CD4-positive, alpha-beta T cell (primary cell): Measurements from ENCODE around the gene TREML2. TPM values are rescaled to one million over a fixed set of nuclear protein-coding genes. Genes with fewer than 3 reads are reported as not detected.

Experiments
- ATAC-seq: fragments of 200-7000 bp; cut with Tn5 transposase; one replicate; pipeline ENCODE4 v1.10.0; 2022; ENCODE audit warnings: mild to moderate bottlenecking; ENCODE audit not compliant: poor library complexity
- CTCF ChIA-PET: fragments of 350-600 bp; sonication (Branson Sonifier 250); formaldehyde crosslinking; loops from one replicate; lab custom pipeline; 2021; ENCODE audit warnings: antibody characterized with exemption, inconsistent platforms; lab: Charles Lee
- POLR2A ChIA-PET: fragments of 350-600 bp; sonication (Branson Sonifier 250); formaldehyde crosslinking; loops from one replicate; lab custom pipeline; 2021; ENCODE audit warnings: antibody characterized with exemption, inconsistent platforms; lab: Charles Lee
- DNase-seq, 14 experiments: peaks; one replicate each; pipeline ENCODE4 v3.0.0-alpha.2; 2013 to 2020; ENCODE audit warnings: mixed read lengths in 2 of 14
- H3K27ac ChIP-seq, 2 donors: one replicate each; pipeline versions ENCODE4 v1.5.1 to v1.7.0; 2013; ENCODE audit warnings: low read length in 2 of 2, low read depth in 1 of 2, mild to moderate bottlenecking in 1 of 2
- H3K27me3 ChIP-seq, 2 experiments: 1 replicate in 1 of 2; 2 replicates in 1 of 2; pipeline versions ENCODE4 v1.6.1 to v1.7.0; 2013; ENCODE audit warnings: low read length in 2 of 2, control low read depth in 1 of 2, mild to moderate bottlenecking in 1 of 2, moderate library complexity in 1 of 2; ENCODE audit not compliant: insufficient read depth in 2 of 2, control insufficient read depth in 1 of 2
- H3K36me3 ChIP-seq: one replicate; pipeline ENCODE4 v1.6.1; 2013; ENCODE audit warnings: low read length, control low read depth; ENCODE audit not compliant: insufficient read depth
- H3K4me1 ChIP-seq: one replicate; pipeline ENCODE4 v1.6.1; 2013; ENCODE audit warnings: low read length, control low read depth; ENCODE audit not compliant: insufficient read depth
- H3K4me3 ChIP-seq: one replicate; pipeline ENCODE4 v1.5.1; 2013; ENCODE audit warnings: mild to moderate bottlenecking, low read length, moderate library complexity
- H3K9me3 ChIP-seq, 2 experiments: 1 replicate in 1 of 2; 2 replicates in 1 of 2; pipeline versions ENCODE4 v1.6.1 to v1.7.0; 2013; ENCODE audit warnings: low read length in 2 of 2, mild to moderate bottlenecking in 2 of 2, control low read depth in 1 of 2, moderate library complexity in 1 of 2; ENCODE audit not compliant: control insufficient read depth in 1 of 2, insufficient read depth in 1 of 2
- H3K27ac Mint-ChIP-seq: one replicate; pipeline ENCODE4 v1.8.0; 2020; ENCODE audit warnings: mixed read lengths
- H3K27me3 Mint-ChIP-seq: one replicate; pipeline ENCODE4 v1.8.0; 2021; ENCODE audit warnings: mixed read lengths
- H3K36me3 Mint-ChIP-seq: one replicate; pipeline ENCODE4 v1.8.0; 2021; ENCODE audit warnings: low read depth, mixed read lengths
- H3K4me1 Mint-ChIP-seq: one replicate; pipeline ENCODE4 v1.8.0; 2021; ENCODE audit warnings: low read depth, mixed read lengths
- H3K4me3 Mint-ChIP-seq: one replicate; pipeline ENCODE4 v1.8.0; 2020; ENCODE audit warnings: mild to moderate bottlenecking, mixed read lengths
- H3K9me3 Mint-ChIP-seq: one replicate; pipeline ENCODE4 v1.8.0; 2020; ENCODE audit warnings: mixed read lengths
- CTCF ChIP-seq: fragments of 200-600 bp; IDR thresholded peaks from one replicate; pipeline ENCODE4 v1.8.0; 2022; ENCODE audit warnings: antibody characterized with exemption, mild to moderate bottlenecking
- intact Hi-C, 2 experiments: fragments of 100-400 bp; cut with DNase I in 1 of 2; cut with micrococcal nuclease in 1 of 2; formaldehyde crosslinking; loops; one replicate each; pipeline versions ENCODE4 v1.15.1 to v1.9.0; 2023 to 2025; cut with DNase I, micrococcal nuclease
- total RNA-seq, 174 experiments: library from RNA in 2 of 174; stranded (reverse) in 2 of 174; gene quantifications; one replicate each; pipeline ENCODE4 v1.2.3 and lab custom pipeline; 2021 to 2026

The TREML2 gene
- total RNA-seq, 2 experiments from 2014 or later: 0.78 to 0.91 TPM

- POLR2A ChIA-PET: no interaction called here
- intact Hi-C loops: no loop called here
- ATAC-seq: no peak
Measured at GRCh38 chr6:41177287-41177686, 23.7 kb downstream of the TREML2 start.

GRCh38 chr6:41176189-41176588 lies 24.8 kb downstream of the TREML2 start:
- no peaks in the 10 kb centered on the region for H3K36me3 Mint-ChIP-seq
- CTCF ChIA-PET: no interaction called here
- H3K27me3 ChIP-seq: no peaks in the 10 kb centered on the region
- H3K4me3 Mint-ChIP-seq: no peak overlapping the region
- TF ChIP-seq CTCF: no peak
- DNase-seq: no peak
- no peaks in the 10 kb centered on the region for H3K36me3 ChIP-seq
- no peaks in the 10 kb centered on the region for H3K9me3 Mint-ChIP-seq
- no peak for ATAC-seq
- intact Hi-C loops: no loop called here
- H3K4me1 ChIP-seq: no peaks in the 10 kb centered on the region
- H3K4me3 ChIP-seq: no peak overlapping the region
- H3K4me1 Mint-ChIP-seq: no peaks in the 10 kb centered on the region
- no peak overlapping the region for H3K27ac Mint-ChIP-seq
- no peaks in the 10 kb centered on the region for H3K9me3 ChIP-seq
- H3K27ac ChIP-seq: no peak overlapping the region
- H3K27me3 Mint-ChIP-seq: no peaks in the 10 kb centered on the region
- POLR2A ChIA-PET: no interaction called here

More at GRCh38 chr6:41177287-41177686, 23.7 kb downstream of the TREML2 start:
- Histone ChIP-seq H3K36me3 (no peaks in the 10 kb centered on the region), H3K4me1 (peaks cover 9% of the 10 kb centered on the region), H3K9me3 (no peaks in the 10 kb centered on the region), H3K27ac (no peak overlapping the region), H3K27me3 (no peaks in the 10 kb centered on the region), H3K4me3 (no peak overlapping the region)
- H3K9me3 Mint-ChIP-seq: no peaks in the 10 kb centered on the region
- CTCF ChIA-PET: no interaction called here
- H3K27me3 Mint-ChIP-seq: no peaks in the 10 kb centered on the region
- DNase-seq: no peak
- no peaks in the 10 kb centered on the region for H3K36me3 Mint-ChIP-seq
- no peak for TF ChIP-seq CTCF
- H3K4me1 Mint-ChIP-seq: peaks cover 6% of the 10 kb centered on the region
- no peak overlapping the region for H3K4me3 Mint-ChIP-seq
- no peak overlapping the region for H3K27ac Mint-ChIP-seq

GRCh38 chr6:41175084-41175483 lies 25.9 kb downstream of the TREML2 start:
- no peaks in the 10 kb centered on the region for H3K9me3 Mint-ChIP-seq
- no peak overlapping the region for H3K27ac Mint-ChIP-seq
- Histone ChIP-seq H3K4me1 (no peaks in the 10 kb centered on the region), H3K27me3 (no peaks in the 10 kb centered on the region), H3K9me3 (no peaks in the 10 kb centered on the region), H3K4me3 (no peak overlapping the region), H3K27ac (no peak overlapping the region), H3K36me3 (no peaks in the 10 kb centered on the region)
- H3K4me1 Mint-ChIP-seq: no peaks in the 10 kb centered on the region
- ChIA-PET POLR2A (no interaction called here), CTCF (no interaction called here)
- no peaks in the 10 kb centered on the region for H3K27me3 Mint-ChIP-seq
- intact Hi-C loops: no loop called here
- no peak for DNase-seq
- ATAC-seq: no peak
- TF ChIP-seq CTCF: no peak
- no peak overlapping the region for H3K4me3 Mint-ChIP-seq
- no peaks in the 10 kb centered on the region for H3K36me3 Mint-ChIP-seq
